HL-60 (cell line): ENCODE results near the gene AMY2B.

Source experiments
- DNase-seq, 2 experiments: peaks; one replicate each; pipeline ENCODE4 v3.0.0-alpha.2; 2010 to 2020; ENCODE audit warnings: low read depth in 1 of 2, low spot score in 1 of 2
- H3K27ac ChIP-seq: fragments of 250-450 bp; sonication (Bioruptor Pico); replicated peaks from 2 replicates; pipeline ENCODE4 v1.5.1; 2020; ENCODE audit warnings: mild to moderate bottlenecking, moderate library complexity
- H3K27me3 ChIP-seq: fragments of 250-450 bp; sonication (Bioruptor Pico); 2 replicates; pipeline ENCODE4 v1.5.1; 2021; ENCODE audit warnings: mild to moderate bottlenecking, moderate library complexity; ENCODE audit not compliant: insufficient read depth, poor library complexity, severe bottlenecking
- H3K4me3 ChIP-seq: replicated peaks from 2 replicates; pipeline ENCODE4 v1.5.1; 2011; ENCODE audit warnings: mild to moderate bottlenecking, control low read depth, low read length; ENCODE audit not compliant: insufficient read depth
- CTCF ChIP-seq: IDR thresholded peaks from one replicate; pipeline ENCODE4 v1.5.1; 2011; ENCODE audit warnings: low read length, control low read depth, inconsistent platforms; ENCODE audit not compliant: insufficient read depth
- GABPA ChIP-seq: IDR thresholded peaks from 2 replicates; pipeline ENCODE4 v1.6.1; 2012; ENCODE audit warnings: low read depth
- POLR2AphosphoS5 ChIP-seq: IDR thresholded peaks from 2 replicates; pipeline ENCODE4 v1.6.1; 2012; ENCODE audit warnings: low read depth
- REST ChIP-seq: IDR thresholded peaks from 2 replicates; pipeline ENCODE4 v1.6.1; 2012; ENCODE audit warnings: low read depth; ENCODE audit not compliant: insufficient replicate concordance
- SPI1 ChIP-seq: IDR thresholded peaks from 2 replicates; pipeline ENCODE4 v1.6.1; 2012; ENCODE audit warnings: low read depth, mild to moderate bottlenecking, borderline replicate concordance

Gene AMY2B

GRCh38 chr1:103527331-103527730 is 44.1 kb upstream of the AMY2B start:
- Histone ChIP-seq H3K27ac (no peak overlapping the region), H3K27me3 (no peaks in the 10 kb centered on the region), H3K4me3 (no peak overlapping the region; the same call in 1 of the 2 replicates)
- TF ChIP-seq CTCF (no peak), REST (no peak), POLR2AphosphoS5 (no peak), GABPA (no peak), SPI1 (no peak)
- no peak for DNase-seq

- DNase-seq, result no peak
- no peak overlapping the region for H3K4me3 ChIP-seq
Observed at GRCh38 chr1:103529746-103530145, 41.6 kb upstream of the AMY2B start.

GRCh38 chr1:103538226-103538625 is 33.2 kb upstream of the AMY2B start:
- DNase-seq, result no peak
- Histone ChIP-seq H3K27ac (no peak overlapping the region), H3K4me3 (no peak overlapping the region), H3K27me3 (no peaks in the 10 kb centered on the region)
- no peak for TF ChIP-seq REST

More at GRCh38 chr1:103529746-103530145, 41.6 kb upstream of the AMY2B start:
- Histone ChIP-seq H3K27ac (no peak overlapping the region), H3K27me3 (no peaks in the 10 kb centered on the region)
- TF ChIP-seq SPI1 (no peak), GABPA (no peak), POLR2AphosphoS5 (no peak), REST (no peak), CTCF (no peak)

GRCh38 chr1:103541431-103541830 is 30.0 kb upstream of the AMY2B start:
- TF ChIP-seq GABPA (no peak), POLR2AphosphoS5 (no peak), SPI1 (no peak), CTCF (no peak), REST (no peak)
- DNase-seq, result no peak
- Histone ChIP-seq H3K27ac (no peak overlapping the region), H3K4me3 (no peak overlapping the region), H3K27me3 (no peaks in the 10 kb centered on the region)
